ENCODE measurements around the gene FGD2. TPM values are rescaled to one million over a fixed set of nuclear protein-coding genes. Genes with fewer than 3 reads are reported as not detected.

FGD2 gene
- total and polyA plus RNA-seq, 9 of the 15 experiments (the other 6 are each of a cell fraction or from before 2014, with no cell fraction given): 0.09 TPM; not detected in 8

- TF ChIP-seq EGR1 (conservative IDR thresholded peaks at IDR 0.05) (no peak), ZBTB5 (IDR thresholded peaks at IDR 0.05) (no peak), ZNF408 (CRISPR knock-in tag; IDR thresholded peaks at IDR 0.05; ENCODE audit: low read depth) (no peak), ZNF146 (CRISPR knock-in tag; IDR thresholded peaks at IDR 0.05; ENCODE audit: unreplicated experiment) (no peak), DLX4 (CRISPR knock-in tag; IDR thresholded peaks at IDR 0.05) (no peak), SMARCA4 (IDR thresholded peaks at IDR 0.05) (peak; percentile 68), TAF15 (IDR thresholded peaks at IDR 0.05; ENCODE audit: low read depth, low read length) (no peak), AFF4 (CRISPR knock-in tag; IDR thresholded peaks at IDR 0.05) (no peak), KAT7 (CRISPR knock-in tag; IDR thresholded peaks at IDR 0.05; ENCODE audit: borderline replicate concordance) (0 out of 2 replicates have a peak, but pooled peaks have one; percentile 51), GMEB1 (CRISPR knock-in tag; IDR thresholded peaks at IDR 0.05) (no peak), NR0B1 (IDR thresholded peaks at IDR 0.05; ENCODE audit: partially characterized antibody) (no peak), ZNF431 (CRISPR knock-in tag; IDR thresholded peaks at IDR 0.05) (peak; percentile 71; the same call in 1 of the 2 replicates), SMARCC2 (IDR thresholded peaks at IDR 0.05; ENCODE audit: low read depth) (no peak), ZNF766 (CRISPR knock-in tag; conservative IDR thresholded peaks at IDR 0.05) (peak; percentile 65; the same call in 1 of the 2 replicates), SMARCE1 (IDR thresholded peaks at IDR 0.05) (0 out of 2 replicates have a peak, but pooled peaks have one; percentile 9), TEAD2 (tag; IDR thresholded peaks at IDR 0.05) (no peak), BRD9 (IDR thresholded peaks at IDR 0.05; ENCODE audit: low read depth, partially characterized antibody) (peak; percentile 99), RAD21 (CRISPR knock-in tag; conservative IDR thresholded peaks at IDR 0.05 in 1 of 2, IDR thresholded peaks at IDR 0.05 in 1 of 2) (peak; percentile 98 to 99)
Measured at GRCh38 chr6:37051138-37052026, 45.9 kb downstream of the FGD2 start (continued).
